GM23338 (cell line): ENCODE results near the gene E4F1. TPM values are rescaled to one million over a fixed set of nuclear protein-coding genes. Genes with fewer than 3 reads are reported as not detected.

Experiments
- ATAC-seq: fragments of 200-7000 bp; cut with Tn5 transposase; 3 replicates; pipeline ENCODE4 v1.9.1; 2020
- DNase-seq: peaks from one replicate; pipeline ENCODE4 v3.0.0-alpha.2; 2015; ENCODE audit warnings: low spot score
- H2AFZ ChIP-seq: fragments of 200-600 bp; sonication (generic); 2 replicates; pipeline ENCODE4 v1.8.0; 2016; ENCODE audit warnings: antibody characterized with exemption, mild to moderate bottlenecking, moderate library complexity
- H3F3A ChIP-seq: fragments of 200-600 bp; sonication (generic); replicated peaks from 2 replicates; pipeline ENCODE4 v1.8.0; 2017; ENCODE audit warnings: antibody characterized with exemption, mixed run types, low read depth
- H3K27ac ChIP-seq: fragments of 200-600 bp; sonication (generic); 2 replicates; pipeline ENCODE4 v1.6.1; 2016; ENCODE audit warnings: low read depth
- H3K27me3 ChIP-seq: fragments of 200-600 bp; sonication (generic); 2 replicates; pipeline ENCODE4 v1.8.0; 2016; ENCODE audit warnings: mild to moderate bottlenecking, mixed run types, moderate library complexity; ENCODE audit not compliant: insufficient read depth
- H3K36me3 ChIP-seq: fragments of 200-600 bp; sonication (generic); 2 replicates; pipeline ENCODE4 v1.8.0; 2016; ENCODE audit warnings: mild to moderate bottlenecking; ENCODE audit not compliant: insufficient read depth
- H3K4me1 ChIP-seq: fragments of 200-600 bp; sonication (generic); 2 replicates; pipeline ENCODE4 v1.8.0; 2016; ENCODE audit warnings: mild to moderate bottlenecking, moderate library complexity; ENCODE audit not compliant: insufficient read depth
- H3K4me2 ChIP-seq: fragments of 200-600 bp; sonication (generic); 2 replicates; pipeline ENCODE4 v1.7.1; 2017; ENCODE audit warnings: mixed run types
- H3K4me3 ChIP-seq: fragments of 200-600 bp; sonication (generic); 2 replicates; pipeline ENCODE4 v1.6.1; 2016; ENCODE audit warnings: mixed run types
- H3K79me2 ChIP-seq: fragments of 200-600 bp; sonication (generic); replicated peaks from 2 replicates; pipeline ENCODE4 v1.8.0; 2017; ENCODE audit warnings: mild to moderate bottlenecking; ENCODE audit not compliant: insufficient read depth
- H3K9me2 ChIP-seq: fragments of 200-600 bp; sonication (generic); 2 replicates; pipeline ENCODE4 v1.8.0; 2017; ENCODE audit not compliant: insufficient read depth
- H4K20me1 ChIP-seq: fragments of 200-600 bp; sonication (generic); replicated peaks from 2 replicates; pipeline ENCODE4 v1.8.0; 2017; ENCODE audit warnings: mild to moderate bottlenecking; ENCODE audit not compliant: insufficient read depth
- H3K27ac Mint-ChIP-seq: 2 replicates; pipeline ENCODE4 v1.8.0; 2020; ENCODE audit warnings: inconsistent platforms, mild to moderate bottlenecking, moderate library complexity, mixed read lengths
- H3K27me3 Mint-ChIP-seq: 3 replicates; pipeline ENCODE4 v1.8.0; 2022; ENCODE audit warnings: low read depth, mild to moderate bottlenecking, moderate library complexity, mixed read lengths, inconsistent platforms; ENCODE audit not compliant: insufficient read depth, poor library complexity
- H3K36me3 Mint-ChIP-seq: 3 replicates; pipeline ENCODE4 v1.8.0; 2021; ENCODE audit warnings: low read depth, mild to moderate bottlenecking, inconsistent platforms, moderate library complexity, mixed read lengths
- H3K4me1 Mint-ChIP-seq: 3 replicates; pipeline ENCODE4 v1.8.0; 2020; ENCODE audit warnings: mild to moderate bottlenecking, inconsistent platforms, mixed read lengths
- H3K4me3 Mint-ChIP-seq: 3 replicates; pipeline ENCODE4 v1.8.0; 2021; ENCODE audit warnings: moderate library complexity, mild to moderate bottlenecking, inconsistent platforms, mixed read lengths
- H3K9me3 Mint-ChIP-seq: 3 replicates; pipeline ENCODE4 v1.8.0; 2020; ENCODE audit warnings: moderate library complexity, mild to moderate bottlenecking, inconsistent platforms, mixed read lengths
- CTCF ChIP-seq, 2 experiments: fragments of 200-600 bp in 1 of 2; sonication (generic) in 1 of 2; conservative IDR thresholded peaks; 2 replicates each; pipeline versions ENCODE4 v1.5.1 to v1.6.1; 2016 to 2017; ENCODE audit warnings: antibody characterized with exemption in 2 of 2, low read depth in 2 of 2, mild to moderate bottlenecking in 2 of 2, moderate library complexity in 1 of 2
- ETS1 ChIP-seq: IDR thresholded peaks from 2 replicates; pipeline ENCODE4 v1.6.1; 2016; ENCODE audit warnings: antibody characterized with exemption
- JUNB ChIP-seq: IDR thresholded peaks from one replicate; pipeline ENCODE4 v1.6.1; 2016; ENCODE audit warnings: antibody characterized with exemption; ENCODE audit not compliant: unreplicated experiment
- NANOG ChIP-seq: IDR thresholded peaks from 2 replicates; pipeline ENCODE4 v1.6.1; 2016; ENCODE audit warnings: antibody characterized with exemption, borderline replicate concordance
- ZNF114 ChIP-seq: fragments of 250-450 bp; sonication (Bioruptor Pico); IDR thresholded peaks from 2 replicates; pipeline ENCODE4 v1.5.0; 2020; ENCODE audit warnings: mild to moderate bottlenecking, moderate library complexity
- ZNF462 ChIP-seq: fragments of 250-450 bp; sonication (Bioruptor Pico); IDR thresholded peaks from 2 replicates; pipeline ENCODE4 v1.5.0; 2020; ENCODE audit warnings: mild to moderate bottlenecking, moderate library complexity
- polyA plus RNA-seq: library from polyadenylated mRNA; unstranded; fragments of >200 nt; fragmentation: Nextera tagmentation; extraction: Ambion mirVana; gene quantifications from 2 replicates; pipeline ENCODE4 v1.2.1, GENCODE V29; 2016
- total RNA-seq: library from RNA; depleted of rRNA; stranded (reverse); fragments of >200 nt; shearing (Covaris generic); gene quantifications from 2 replicates; pipeline ENCODE4 v1.2.3, GENCODE V29; 2014

Gene E4F1
- total and polyA plus RNA-seq, 2 experiments from 2014 or later = 22.6 to 45.5 TPM

- no peak overlapping the region for H3K27ac ChIP-seq
- H3K36me3 ChIP-seq = no peaks in the 10 kb centered on the region
- H2AFZ ChIP-seq = no peak overlapping the region
- peaks cover 17% of the 10 kb centered on the region for H3K36me3 Mint-ChIP-seq
- H3K4me3 Mint-ChIP-seq = peak overlapping the region; percentile 84
- H3K4me3 ChIP-seq = no peak overlapping the region
- ATAC-seq (no peak), DNase-seq (no peak)
- H3K4me2 ChIP-seq = no peak overlapping the region; the same call in 1 of the 2 replicates
- H3K79me2 ChIP-seq = no peaks in the 10 kb centered on the region
- H3K27ac Mint-ChIP-seq = no peak overlapping the region
- peaks cover 16% of the 10 kb centered on the region for H3K4me1 Mint-ChIP-seq
- H3K27me3 Mint-ChIP-seq = peaks cover 22% of the 10 kb centered on the region
- 0 out of 2 replicates have a peak, but pooled peaks cover 4% of the 10 kb centered on the region for H3K27me3 ChIP-seq
- no peaks in the 10 kb centered on the region for H3K9me2 ChIP-seq
- peaks cover 14% of the 10 kb centered on the region; the same call in 1 of the 2 replicates for H3F3A ChIP-seq
- no peaks in the 10 kb centered on the region for H3K9me3 Mint-ChIP-seq
- TF ChIP-seq ETS1 (no peak), ZNF114 (CRISPR knock-in tag) (no peak), CTCF (conservative IDR thresholded peaks at IDR 0.05; ENCODE audit: low read depth in 2 of 2) (no peak), NANOG (no peak), JUNB (no peak), ZNF462 (no peak)
- peaks cover 4% of the 10 kb centered on the region; the same call in 1 of the 2 replicates for H3K4me1 ChIP-seq
- no peaks in the 10 kb centered on the region; the same call in 1 of the 2 replicates for H4K20me1 ChIP-seq
These were observed 16.5 kb upstream of the E4F1 start for GRCh38 chr16:2206780-2207433.
